Measurements from ENCODE around the gene MRPL43. TPM values are rescaled to one million over a fixed set of nuclear protein-coding genes. Genes with fewer than 3 reads are reported as not detected.

MRPL43 gene
- total and polyA plus RNA-seq, 2 experiments from 2014 or later, result 60.4 to 126 TPM

GRCh38 chr10:101000127-101000914 lies 13.0 kb upstream of the MRPL43 start:
- Mint-ChIP-seq H3K4me3 (peak overlapping the region; percentile 96), H3K27me3 (ENCODE audit: insufficient read depth, low read depth, poor library complexity) (peaks cover 25% of the 10 kb centered on the region)
- peak; percentile 62 for DNase-seq (ENCODE audit: low spot score)

More at GRCh38 chr10:101000127-101000914, 13.0 kb upstream of the MRPL43 start:
- Mint-ChIP-seq H3K27ac (peak overlapping the region; percentile 92), H3K36me3 (ENCODE audit: low read depth) (peaks cover 28% of the 10 kb centered on the region), H3K9me3 (no peaks in the 10 kb centered on the region; the same call in 2 of the 3 replicates), H3K4me1 (peaks cover 27% of the 10 kb centered on the region)
- Histone ChIP-seq H3K4me1 (ENCODE audit: insufficient read depth) (peaks cover 30% of the 10 kb centered on the region), H3K36me3 (ENCODE audit: insufficient read depth) (no peaks in the 10 kb centered on the region; the same call in 1 of the 2 replicates), H3K4me3 (peak overlapping the region; percentile 90), H4K20me1 (replicated peaks; ENCODE audit: insufficient read depth) (0 out of 2 replicates have a peak, but pooled peaks cover 7% of the 10 kb centered on the region), H3K27ac (ENCODE audit: low read depth) (peak overlapping the region; percentile 59; the same call in 1 of the 2 replicates), H3K4me2 (peak overlapping the region; percentile 92), H3K79me2 (replicated peaks; ENCODE audit: insufficient read depth) (peaks cover 22% of the 10 kb centered on the region), H2AFZ (peak overlapping the region; percentile 56), H3F3A (replicated peaks; ENCODE audit: low read depth) (peaks cover 25% of the 10 kb centered on the region), H3K9me2 (ENCODE audit: insufficient read depth) (no peaks in the 10 kb centered on the region), H3K27me3 (ENCODE audit: insufficient read depth) (no peaks in the 10 kb centered on the region)
- no peak for TF ChIP-seq EZH2phosphoT487 (IDR thresholded peaks at IDR 0.05; ENCODE audit: unreplicated experiment)
- no peak for TF ChIP-seq ZNF462 (CRISPR knock-in tag; IDR thresholded peaks at IDR 0.05)
- ATAC-seq, result no peak
